Fibroblast of lung (primary cell): Measurements from ENCODE around the gene SAFB2.

Source experiments
- CTCF ChIP-seq, 2 donors: IDR thresholded peaks in 1 of 2; conservative IDR thresholded peaks in 1 of 2; 1 replicate in 1 of 2; 2 replicates in 1 of 2; pipeline ENCODE4 v1.5.1; 2011 to 2012; ENCODE audit warnings: low read length in 2 of 2, control low read depth in 1 of 2, inconsistent platforms in 1 of 2, low read depth in 1 of 2, mild to moderate bottlenecking in 1 of 2
- EZH2 ChIP-seq: IDR thresholded peaks from 2 replicates; pipeline ENCODE4 v1.5.1; 2012; ENCODE audit warnings: low read length, control low read depth, mild to moderate bottlenecking; ENCODE audit errors: missing control alignments

DNA sequence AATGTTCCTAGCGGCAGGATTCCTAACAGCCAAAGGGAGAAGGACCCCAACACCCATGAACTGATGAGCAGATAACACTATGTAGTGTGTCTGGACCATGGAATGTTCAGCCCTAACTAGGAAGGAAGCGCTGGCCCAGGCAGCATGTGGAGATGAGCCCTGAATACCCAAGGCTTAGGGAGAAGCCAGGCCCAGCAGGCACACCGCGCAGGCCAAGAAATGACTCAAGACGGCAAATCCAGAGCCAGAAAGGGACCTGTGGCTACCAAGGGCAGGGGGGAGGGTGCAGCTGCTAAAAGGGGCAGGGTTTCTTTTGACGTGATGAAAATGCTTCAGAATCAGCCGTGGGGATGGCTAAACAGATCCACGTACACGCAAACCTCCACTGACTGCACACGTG, 34.1 kb downstream of the SAFB2 start:
- no peak for TF ChIP-seq CTCF (conservative IDR thresholded peaks at IDR 0.05 in 1 of 2, IDR thresholded peaks at IDR 0.05 in 1 of 2; ENCODE audit: low read depth in 1 of 2, low read length in 2 of 2)
- TF ChIP-seq EZH2 = no peak
